VCaP (cell line): Measurements from ENCODE around the gene SH3BP5.

Source experiments
- H3K27ac ChIP-seq: fragments of 450-650 bp; 2 replicates; pipeline ENCODE4 v1.5.1; 2017
- TF ChIP-seq, protein P1 (sequence below): fragments of 450-650 bp; conservative IDR thresholded peaks from 2 replicates; pipeline ENCODE4 v1.5.1; 2017; ENCODE audit warnings: mild to moderate bottlenecking, moderate library complexity

Gene SH3BP5, protein sequence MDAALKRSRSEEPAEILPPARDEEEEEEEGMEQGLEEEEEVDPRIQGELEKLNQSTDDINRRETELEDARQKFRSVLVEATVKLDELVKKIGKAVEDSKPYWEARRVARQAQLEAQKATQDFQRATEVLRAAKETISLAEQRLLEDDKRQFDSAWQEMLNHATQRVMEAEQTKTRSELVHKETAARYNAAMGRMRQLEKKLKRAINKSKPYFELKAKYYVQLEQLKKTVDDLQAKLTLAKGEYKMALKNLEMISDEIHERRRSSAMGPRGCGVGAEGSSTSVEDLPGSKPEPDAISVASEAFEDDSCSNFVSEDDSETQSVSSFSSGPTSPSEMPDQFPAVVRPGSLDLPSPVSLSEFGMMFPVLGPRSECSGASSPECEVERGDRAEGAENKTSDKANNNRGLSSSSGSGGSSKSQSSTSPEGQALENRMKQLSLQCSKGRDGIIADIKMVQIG

DNA sequence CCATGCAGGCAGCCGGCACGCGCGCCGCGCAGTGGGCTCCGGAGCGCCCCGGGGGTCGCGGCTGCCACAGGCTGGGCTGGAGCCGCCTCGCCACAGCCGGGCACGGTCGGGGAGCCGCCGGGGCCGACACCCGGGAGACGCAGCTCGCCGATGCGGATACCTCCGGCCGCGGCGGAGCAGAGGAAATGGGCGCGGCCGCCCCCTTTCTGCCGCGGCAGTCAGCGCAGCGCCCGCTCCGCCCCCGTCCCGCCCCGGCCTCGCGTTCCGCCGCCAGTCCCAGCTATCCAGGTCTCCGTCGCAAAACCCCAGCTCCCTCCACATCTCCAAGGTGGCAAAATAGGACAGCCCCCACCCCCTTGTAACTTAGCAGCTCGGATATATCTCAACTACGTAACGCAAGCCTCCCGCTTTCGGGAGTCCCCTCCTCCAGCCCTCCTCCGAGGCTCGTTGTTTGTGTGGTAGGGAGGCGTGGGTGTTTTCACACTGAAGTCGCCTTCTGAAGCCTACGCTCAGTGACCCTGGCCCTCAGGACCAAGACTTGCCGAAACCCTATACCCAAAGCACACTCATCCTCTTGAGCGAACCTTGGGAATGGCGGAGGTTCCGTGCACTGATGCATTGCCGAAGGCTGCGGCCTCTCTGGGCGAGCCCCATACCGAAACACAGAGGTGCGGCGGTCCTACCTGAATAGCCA lies at the start of gene SH3BP5:
SH3BP5 (minus strand) TSS at position 182 of the 694 bp plus-strand sequence; CDS start at position 4, 178 bp downstream.
- H3K27ac ChIP-seq: peak within 1 kb of the TSS; percentile 69
- TF ChIP-seq, protein P1, sequence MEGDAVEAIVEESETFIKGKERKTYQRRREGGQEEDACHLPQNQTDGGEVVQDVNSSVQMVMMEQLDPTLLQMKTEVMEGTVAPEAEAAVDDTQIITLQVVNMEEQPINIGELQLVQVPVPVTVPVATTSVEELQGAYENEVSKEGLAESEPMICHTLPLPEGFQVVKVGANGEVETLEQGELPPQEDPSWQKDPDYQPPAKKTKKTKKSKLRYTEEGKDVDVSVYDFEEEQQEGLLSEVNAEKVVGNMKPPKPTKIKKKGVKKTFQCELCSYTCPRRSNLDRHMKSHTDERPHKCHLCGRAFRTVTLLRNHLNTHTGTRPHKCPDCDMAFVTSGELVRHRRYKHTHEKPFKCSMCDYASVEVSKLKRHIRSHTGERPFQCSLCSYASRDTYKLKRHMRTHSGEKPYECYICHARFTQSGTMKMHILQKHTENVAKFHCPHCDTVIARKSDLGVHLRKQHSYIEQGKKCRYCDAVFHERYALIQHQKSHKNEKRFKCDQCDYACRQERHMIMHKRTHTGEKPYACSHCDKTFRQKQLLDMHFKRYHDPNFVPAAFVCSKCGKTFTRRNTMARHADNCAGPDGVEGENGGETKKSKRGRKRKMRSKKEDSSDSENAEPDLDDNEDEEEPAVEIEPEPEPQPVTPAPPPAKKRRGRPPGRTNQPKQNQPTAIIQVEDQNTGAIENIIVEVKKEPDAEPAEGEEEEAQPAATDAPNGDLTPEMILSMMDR: peak; percentile 78

- no peak overlapping the region for H3K27ac ChIP-seq
- TF ChIP-seq, protein P1: no peak
Observed at GRCh38 chr3:15380980-15381890, 48.8 kb upstream of the SH3BP5 start.

DNA sequence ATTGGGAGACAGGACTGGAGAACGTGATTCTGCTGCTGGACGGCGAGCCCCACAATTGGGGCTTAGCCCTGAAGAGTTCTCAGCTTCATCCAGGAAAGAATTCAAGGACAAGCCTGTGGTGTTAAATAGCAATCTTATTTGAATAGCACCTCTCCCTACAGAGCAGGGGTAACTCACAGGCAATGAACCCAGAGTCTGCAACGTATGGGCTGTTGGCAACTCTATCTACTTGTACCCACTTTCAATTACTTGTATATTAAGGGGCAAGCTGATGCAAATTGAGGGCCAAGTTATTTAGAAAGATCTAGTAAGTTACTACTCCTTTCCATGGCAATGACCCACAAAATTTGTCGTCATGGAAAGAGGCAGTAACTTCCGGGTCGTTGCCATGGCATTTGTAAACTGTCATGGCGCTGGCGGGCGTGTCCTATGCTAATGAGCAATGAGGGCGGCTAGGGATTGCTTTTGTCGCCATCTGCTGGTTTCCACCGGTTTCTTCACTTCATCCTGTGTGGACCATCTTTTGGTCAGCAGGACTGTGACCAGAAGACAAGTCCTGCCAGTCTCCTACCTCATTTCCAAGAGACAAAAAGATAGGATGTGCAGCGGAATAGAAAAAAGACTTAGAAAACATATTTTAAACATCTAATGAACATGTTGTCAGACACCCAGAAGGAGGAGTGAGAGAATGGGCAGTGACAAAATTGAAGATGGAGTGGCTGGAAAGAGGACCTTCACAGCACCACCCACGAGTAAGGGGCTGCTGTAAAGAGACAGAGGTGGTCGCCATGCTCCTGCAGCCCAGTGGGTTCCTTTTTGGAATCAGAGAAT lies 45.8 kb upstream of the SH3BP5 start:
- TF ChIP-seq, protein P1: peak; percentile 96
- no peak overlapping the region for H3K27ac ChIP-seq

GRCh38 chr3:15375461-15376000 lies 43.1 kb upstream of the SH3BP5 start:
- no peak overlapping the region for H3K27ac ChIP-seq

DNA sequence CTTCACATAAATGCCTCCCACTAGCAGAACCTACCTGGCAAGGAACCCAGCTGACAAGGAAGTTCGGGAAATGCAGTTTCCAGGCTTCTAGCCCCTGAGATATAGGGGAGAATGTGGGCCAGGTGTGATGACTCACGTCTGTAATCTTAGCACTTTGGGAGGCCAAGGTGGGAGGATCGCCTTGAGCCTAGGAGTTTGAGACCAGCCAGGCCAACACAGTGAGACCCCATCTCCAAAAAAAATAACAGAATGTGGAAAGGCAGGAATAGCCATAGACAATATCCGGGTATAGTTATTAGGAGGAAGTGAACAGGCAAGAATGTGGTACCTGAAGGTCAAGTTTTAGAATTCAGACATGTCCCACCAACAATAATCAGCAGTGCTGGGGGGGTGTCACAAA lies 40.5 kb upstream of the SH3BP5 start:
- TF ChIP-seq, protein P1: no peak
- no peak overlapping the region for H3K27ac ChIP-seq

More at GRCh38 chr3:15375461-15376000, 43.1 kb upstream of the SH3BP5 start:
- TF ChIP-seq, protein P1: no peak

DNA sequence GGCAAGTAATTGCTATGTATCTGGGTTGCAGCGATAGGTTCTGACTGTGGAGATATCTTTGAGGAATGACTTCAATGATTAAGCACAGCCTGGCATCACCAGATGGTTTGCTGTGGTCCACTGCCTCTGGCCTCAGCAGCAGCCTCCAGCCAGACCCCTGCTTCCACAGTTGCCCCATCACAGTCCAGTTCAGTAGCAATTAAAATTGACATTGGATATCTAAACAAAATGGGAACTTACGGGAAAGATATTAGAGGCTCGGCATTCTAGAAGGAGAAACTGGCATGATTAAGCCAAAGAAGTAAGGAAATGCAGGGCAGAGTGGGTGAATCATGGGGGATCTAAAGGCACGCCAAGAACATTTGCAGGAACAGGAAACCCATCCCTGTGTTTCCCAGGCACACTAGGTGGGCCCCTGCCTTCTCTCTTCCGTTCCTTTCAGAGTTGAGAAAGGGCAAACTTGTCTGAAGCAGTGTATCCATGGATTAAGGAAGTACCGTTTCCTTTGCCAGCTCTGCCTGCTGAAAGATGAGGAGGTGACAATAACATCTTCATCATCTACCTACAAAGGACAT lies 36.3 kb upstream of the SH3BP5 start:
- H3K27ac ChIP-seq: no peak overlapping the region
- TF ChIP-seq, protein P1: no peak
